ENCODE data around the gene PNPLA2.

Gene PNPLA2

GRCh38 chr11:846496-847098, 27.9 kb downstream of the PNPLA2 start:
- DNase-seq: no peak

GRCh38 chr11:847876-848275, 29.2 kb downstream of the PNPLA2 start:
- DNase-seq: no peak

- peak; percentile 42 to 44 for DNase-seq
Observed at GRCh38 chr11:848380-848931, 29.7 kb downstream of the PNPLA2 start.

GRCh38 chr11:849104-849824, 30.6 kb downstream of the PNPLA2 start:
- no peak for DNase-seq

GRCh38 chr11:849951-850774, 31.4 kb downstream of the PNPLA2 start:
- DNase-seq: no peak

GRCh38 chr11:850775-851763, 32.4 kb downstream of the PNPLA2 start:
- no peak for DNase-seq

- DNase-seq: no peak
Observed at GRCh38 chr11:852762-853161, 34.0 kb downstream of the PNPLA2 start.

- no peak for DNase-seq
Observed at GRCh38 chr11:853682-854448, 35.2 kb downstream of the PNPLA2 start.

GRCh38 chr11:854601-855329, 36.1 kb downstream of the PNPLA2 start:
- DNase-seq: no peak

GRCh38 chr11:855330-855674, 36.6 kb downstream of the PNPLA2 start:
- DNase-seq: no peak

GRCh38 chr11:855796-856195, 37.1 kb downstream of the PNPLA2 start:
- DNase-seq: no peak

GRCh38 chr11:856397-856796, 37.7 kb downstream of the PNPLA2 start:
- DNase-seq: no peak

- no peak for DNase-seq
Observed at GRCh38 chr11:858053-858761, 39.5 kb downstream of the PNPLA2 start.

GRCh38 chr11:858762-859339, 40.1 kb downstream of the PNPLA2 start:
- DNase-seq: no peak

- DNase-seq: no peak
Observed at GRCh38 chr11:859394-860131, 40.8 kb downstream of the PNPLA2 start.

GRCh38 chr11:860234-861104, 41.8 kb downstream of the PNPLA2 start:
- no peak for DNase-seq

GRCh38 chr11:861105-861479, 42.4 kb downstream of the PNPLA2 start:
- no peak for DNase-seq
